Measurements from ENCODE around the gene ADORA1. TPM values are rescaled to one million over a fixed set of nuclear protein-coding genes. Genes with fewer than 3 reads are reported as not detected.

The ADORA1 gene
- total RNA-seq, 3 donors from 2014 or later, result 0.10 TPM; not detected in 2

DNA sequence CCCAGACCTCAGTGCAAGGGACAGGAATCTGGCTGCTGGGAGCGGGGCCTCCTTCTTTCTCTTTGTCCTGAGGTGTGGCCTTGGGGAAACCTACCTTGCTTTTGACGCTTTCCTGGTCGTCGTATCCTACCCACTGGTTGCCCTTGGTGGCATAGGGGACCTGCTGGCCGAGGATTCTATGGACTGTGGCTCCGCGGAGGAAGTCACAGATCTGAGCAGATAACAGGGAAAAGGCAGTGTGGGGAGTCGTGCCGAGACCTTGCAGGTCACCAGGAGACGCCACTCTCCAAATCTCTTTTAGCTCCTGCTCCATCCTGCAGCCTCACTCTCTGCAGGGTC, 52.1 kb downstream of the ADORA1 start:
- DNase-seq, result no peak
- Mint-ChIP-seq H3K4me3 (no peak overlapping the region), H3K27me3 (ENCODE audit: low read depth) (peaks cover 6% of the 10 kb centered on the region), H3K36me3 (ENCODE audit: insufficient read depth) (no peaks in the 10 kb centered on the region), H3K4me1 (ENCODE audit: low read depth) (no peaks in the 10 kb centered on the region), H3K9me3 (no peaks in the 10 kb centered on the region)
- no peak for ATAC-seq

DNA sequence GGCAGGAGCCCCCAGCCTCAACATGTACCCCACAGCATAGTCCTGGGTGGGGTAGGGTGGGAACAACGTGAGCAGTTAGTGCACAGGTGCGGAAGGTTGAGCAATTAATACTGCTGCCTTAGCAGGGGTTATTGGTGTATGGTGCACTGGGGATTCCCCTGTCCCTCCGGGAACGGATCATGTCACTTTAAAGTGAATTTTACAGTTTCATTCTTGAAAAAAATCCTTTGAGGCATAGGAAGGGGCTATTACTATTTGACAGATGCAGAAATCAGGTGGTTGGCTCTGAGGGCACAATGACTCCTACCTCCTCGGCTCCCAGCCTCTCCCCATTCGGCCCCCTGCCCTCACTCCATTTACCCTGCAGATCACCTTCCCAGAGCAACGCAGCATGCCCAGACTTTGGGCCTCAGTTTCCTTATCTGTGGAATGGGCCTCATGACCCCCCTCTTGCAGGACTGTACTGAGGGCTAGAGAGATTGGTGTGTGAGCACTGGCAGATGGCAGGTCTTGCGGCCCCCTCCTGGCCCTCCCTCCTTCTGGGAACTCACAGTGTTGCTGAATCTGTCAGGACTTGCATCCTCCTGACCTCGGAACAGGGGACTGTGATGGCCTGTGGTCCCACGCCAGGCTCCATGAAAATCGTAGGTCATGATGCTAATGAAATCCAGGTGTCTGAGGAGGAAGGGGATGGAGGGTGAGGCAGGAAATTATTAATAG, 53.2 kb downstream of the ADORA1 start:
- DNase-seq (no peak), ATAC-seq (no peak)
- Mint-ChIP-seq H3K9me3 (no peaks in the 10 kb centered on the region), H3K4me3 (no peak overlapping the region), H3K36me3 (ENCODE audit: insufficient read depth) (no peaks in the 10 kb centered on the region), H3K27me3 (ENCODE audit: low read depth) (peaks cover 6% of the 10 kb centered on the region), H3K4me1 (ENCODE audit: low read depth) (no peaks in the 10 kb centered on the region)

DNA sequence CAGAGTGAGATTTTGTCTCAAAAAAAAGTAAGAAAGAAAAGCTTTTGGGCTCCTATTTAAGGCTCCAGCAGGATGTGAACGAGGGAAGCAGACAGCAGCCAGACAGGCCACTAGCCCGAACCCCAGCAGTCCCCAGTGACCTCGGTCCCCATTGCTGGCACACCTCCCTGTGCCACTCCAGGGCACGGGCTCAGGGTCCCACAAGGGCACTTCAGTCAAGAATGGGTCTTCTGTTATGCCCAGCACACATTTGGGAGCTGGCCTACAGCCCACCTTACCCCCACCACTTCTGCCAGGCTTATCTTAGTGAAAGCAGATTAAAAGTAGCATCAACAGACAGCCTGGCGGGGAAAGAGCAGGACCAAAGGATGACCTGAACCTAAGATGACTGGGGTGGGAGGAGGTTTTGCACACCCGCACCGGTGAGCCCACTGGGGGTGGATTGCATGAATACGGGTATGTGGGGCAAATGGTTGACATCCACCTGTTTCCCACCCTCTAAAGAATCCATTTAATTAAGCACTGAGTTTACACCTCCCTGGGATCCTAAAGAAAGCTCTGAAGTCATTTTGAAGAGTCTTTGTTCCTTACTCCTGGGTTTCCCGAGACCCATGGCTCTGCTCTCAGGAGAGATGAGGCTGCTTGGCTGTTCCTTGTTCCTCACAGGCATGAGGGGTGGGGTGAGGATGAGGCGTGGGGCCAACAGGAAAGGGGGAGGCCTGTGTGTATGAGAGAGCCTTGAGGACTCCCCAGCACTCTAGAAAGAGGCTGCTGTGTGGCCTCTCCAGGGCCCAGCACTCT, 54.3 kb downstream of the ADORA1 start:
- no peak for ATAC-seq
- Mint-ChIP-seq H3K27me3 (ENCODE audit: low read depth) (peaks cover 4% of the 10 kb centered on the region), H3K9me3 (no peaks in the 10 kb centered on the region), H3K4me1 (ENCODE audit: low read depth) (no peaks in the 10 kb centered on the region), H3K4me3 (no peak overlapping the region), H3K36me3 (ENCODE audit: insufficient read depth) (no peaks in the 10 kb centered on the region)
- DNase-seq, result no peak

DNA sequence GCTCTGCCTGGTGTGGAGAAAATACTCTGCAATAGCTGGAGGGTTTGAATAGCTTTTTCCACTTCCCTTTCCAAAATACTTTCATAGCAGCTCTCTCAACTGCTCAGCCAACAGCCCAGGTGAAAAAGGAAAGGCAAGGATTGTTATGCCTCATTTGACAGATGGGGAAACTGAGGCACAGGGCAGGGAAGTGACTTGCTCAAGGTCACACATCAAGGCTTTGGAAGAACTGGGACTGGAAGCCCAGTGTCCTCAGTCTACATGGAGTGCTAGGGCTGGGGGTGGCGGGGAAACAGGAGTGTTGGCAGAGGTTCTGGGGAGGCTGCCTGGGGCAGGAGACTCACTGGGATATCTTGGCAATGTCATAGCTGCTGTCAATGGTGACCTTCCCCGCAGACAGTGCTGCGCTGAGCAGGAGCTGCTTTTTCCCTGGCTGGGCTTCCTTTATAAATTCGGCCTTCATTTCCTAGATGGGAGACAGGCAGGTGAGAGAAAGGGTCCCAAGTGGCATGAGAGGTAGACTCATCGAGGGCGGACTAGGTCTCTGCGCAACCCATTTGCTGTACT, 54.9 kb downstream of the ADORA1 start:
- DNase-seq, result no peak
- Mint-ChIP-seq H3K27me3 (ENCODE audit: low read depth) (peaks cover 4% of the 10 kb centered on the region), H3K9me3 (no peaks in the 10 kb centered on the region), H3K36me3 (ENCODE audit: insufficient read depth) (no peaks in the 10 kb centered on the region), H3K4me1 (ENCODE audit: low read depth) (no peaks in the 10 kb centered on the region), H3K4me3 (no peak overlapping the region)
- ATAC-seq, result no peak

- no peaks in the 10 kb centered on the region for H3K4me1 Mint-ChIP-seq (ENCODE audit: low read depth)
- peaks cover 2% of the 10 kb centered on the region for H3K27me3 Mint-ChIP-seq (ENCODE audit: low read depth)
- no peak for DNase-seq
- H3K36me3 Mint-ChIP-seq (ENCODE audit: insufficient read depth), result no peaks in the 10 kb centered on the region
- no peak overlapping the region for H3K4me3 Mint-ChIP-seq
- no peak for ATAC-seq
- H3K9me3 Mint-ChIP-seq, result no peaks in the 10 kb centered on the region
Observed at GRCh38 chr1:203183828-203184227, 56.3 kb downstream of the ADORA1 start.

DNA sequence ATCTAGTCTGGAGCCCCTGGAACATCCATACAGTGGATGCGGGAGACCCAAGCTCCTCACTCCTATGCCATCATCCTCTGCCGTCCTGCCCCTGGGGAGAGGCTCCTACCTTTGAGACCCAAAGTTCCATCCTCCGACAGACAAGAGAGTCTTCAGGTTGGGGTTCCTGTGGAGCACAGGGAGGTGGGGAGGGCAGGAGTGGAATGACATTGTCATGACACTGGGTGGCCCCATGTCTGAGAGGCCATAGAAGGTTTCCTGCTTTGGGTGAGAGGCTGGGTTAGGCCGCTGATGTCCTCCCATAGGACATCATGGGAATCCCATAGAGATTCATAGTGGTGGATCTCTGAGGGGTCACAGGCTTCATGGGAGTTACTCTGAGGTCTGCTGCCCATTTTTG, 56.9 kb downstream of the ADORA1 start:
- H3K9me3 Mint-ChIP-seq, result no peaks in the 10 kb centered on the region
- no peak for ATAC-seq
- DNase-seq, result no peak
- peaks cover 2% of the 10 kb centered on the region for H3K27me3 Mint-ChIP-seq (ENCODE audit: low read depth)
- H3K4me1 Mint-ChIP-seq (ENCODE audit: low read depth), result no peaks in the 10 kb centered on the region
- no peak overlapping the region for H3K4me3 Mint-ChIP-seq
- H3K36me3 Mint-ChIP-seq (ENCODE audit: insufficient read depth), result no peaks in the 10 kb centered on the region

- DNase-seq, result no peak
- Mint-ChIP-seq H3K4me1 (ENCODE audit: low read depth) (no peaks in the 10 kb centered on the region), H3K9me3 (no peaks in the 10 kb centered on the region), H3K27me3 (ENCODE audit: low read depth) (peaks cover 2% of the 10 kb centered on the region), H3K4me3 (no peak overlapping the region), H3K36me3 (ENCODE audit: insufficient read depth) (no peaks in the 10 kb centered on the region)
- no peak for ATAC-seq
Observed at GRCh38 chr1:203185061-203185461, 57.5 kb downstream of the ADORA1 start.

DNA sequence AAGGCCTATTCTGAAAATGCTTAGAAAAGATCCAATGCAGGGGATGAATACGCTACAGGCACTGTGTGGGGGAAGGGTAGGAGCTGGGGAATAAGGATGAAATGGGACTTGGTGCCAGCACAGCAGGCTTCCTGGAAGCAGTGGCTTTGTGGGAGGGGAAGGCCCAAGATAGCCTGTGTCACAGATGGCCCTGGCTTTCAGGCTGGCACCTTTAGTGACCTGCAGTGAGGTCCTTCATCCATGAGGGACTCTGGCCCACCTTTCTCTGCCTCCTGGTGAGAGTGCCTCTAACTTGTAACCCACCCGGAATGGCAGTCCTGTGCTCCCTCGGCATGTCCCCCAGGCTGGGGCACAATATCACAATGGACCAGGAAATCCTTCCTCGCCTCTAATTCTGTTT, 58.1 kb downstream of the ADORA1 start:
- peaks cover 2% of the 10 kb centered on the region for H3K27me3 Mint-ChIP-seq (ENCODE audit: low read depth)

GRCh38 chr1:203186091-203186445, 58.5 kb downstream of the ADORA1 start:
- peaks cover 2% of the 10 kb centered on the region for H3K27me3 Mint-ChIP-seq (ENCODE audit: low read depth)
- H3K4me1 Mint-ChIP-seq (ENCODE audit: low read depth), result no peaks in the 10 kb centered on the region
- H3K9me3 Mint-ChIP-seq, result no peaks in the 10 kb centered on the region
- ATAC-seq (no peak), DNase-seq (no peak)
- H3K36me3 Mint-ChIP-seq (ENCODE audit: insufficient read depth), result no peaks in the 10 kb centered on the region
- no peak overlapping the region for H3K4me3 Mint-ChIP-seq

More for the DNA sequence above, 58.1 kb downstream of the ADORA1 start:
- Mint-ChIP-seq H3K4me1 (ENCODE audit: low read depth) (no peaks in the 10 kb centered on the region), H3K36me3 (ENCODE audit: insufficient read depth) (no peaks in the 10 kb centered on the region), H3K4me3 (no peak overlapping the region), H3K9me3 (no peaks in the 10 kb centered on the region)
- ATAC-seq (no peak), DNase-seq (no peak)

DNA sequence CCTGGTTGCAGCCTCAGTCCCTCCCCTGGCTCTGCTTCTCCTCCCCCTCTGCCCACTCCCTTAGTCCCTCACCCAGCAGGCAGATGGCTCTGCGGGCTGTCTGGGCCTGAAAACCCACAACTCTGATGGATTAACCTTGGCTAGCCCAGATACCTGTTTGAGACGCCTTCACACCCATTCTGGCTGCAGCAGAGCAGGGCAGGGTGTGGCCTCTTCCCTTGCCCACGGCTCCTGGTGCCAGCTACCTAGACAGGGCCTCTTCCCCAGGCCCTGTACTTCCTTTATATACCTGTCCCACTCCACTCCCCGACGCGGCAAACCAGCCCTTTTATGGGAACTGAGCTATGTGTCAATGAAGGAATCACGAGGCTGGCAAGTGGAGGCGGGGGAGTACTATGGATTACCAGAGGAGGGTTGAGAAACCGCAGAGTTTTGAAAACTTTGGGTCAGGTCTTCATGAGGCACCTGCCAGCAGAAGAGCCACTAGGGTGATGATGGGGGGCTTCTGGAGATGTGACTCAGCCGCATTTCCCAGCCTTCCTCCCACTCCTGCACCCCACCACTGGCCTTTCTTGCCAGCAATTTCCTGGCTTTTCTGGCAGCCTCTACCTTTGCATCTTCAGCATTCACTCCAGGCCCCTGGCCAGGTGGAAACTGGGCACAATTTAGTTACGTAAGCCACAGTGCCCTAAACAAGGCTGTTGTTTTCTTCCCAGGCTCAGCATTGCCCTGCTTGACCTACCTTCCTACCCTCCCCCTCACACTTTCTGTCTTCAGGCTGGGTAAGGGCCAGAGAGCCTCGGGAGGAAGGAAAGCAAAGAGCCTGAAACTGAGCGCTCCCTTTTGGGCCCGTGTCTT, 59.1 kb downstream of the ADORA1 start, which contains the start of gene CHI3L1:
CHI3L1 (minus strand) TSS at position 259 of the 858 bp plus-strand sequence; CDS start at position 178, 81 bp downstream.
- no peak for ATAC-seq
- H3K4me1 Mint-ChIP-seq (ENCODE audit: low read depth), result no peaks in the 10 kb centered on the region
- H3K27me3 Mint-ChIP-seq (ENCODE audit: low read depth), result peaks cover 2% of the 10 kb centered on the region
- DNase-seq, result no peak
- H3K36me3 Mint-ChIP-seq (ENCODE audit: insufficient read depth), result no peaks in the 10 kb centered on the region
- no peaks in the 10 kb centered on the region for H3K9me3 Mint-ChIP-seq
- no peak within 1 kb of the TSS for H3K4me3 Mint-ChIP-seq

GRCh38 chr1:203187304-203187685, 59.8 kb downstream of the ADORA1 start:
- DNase-seq (no peak), ATAC-seq (no peak)
- Mint-ChIP-seq H3K4me3 (no peak overlapping the region), H3K36me3 (ENCODE audit: insufficient read depth) (no peaks in the 10 kb centered on the region), H3K9me3 (no peaks in the 10 kb centered on the region), H3K4me1 (ENCODE audit: low read depth) (no peaks in the 10 kb centered on the region), H3K27me3 (ENCODE audit: low read depth) (peaks cover 2% of the 10 kb centered on the region)

DNA sequence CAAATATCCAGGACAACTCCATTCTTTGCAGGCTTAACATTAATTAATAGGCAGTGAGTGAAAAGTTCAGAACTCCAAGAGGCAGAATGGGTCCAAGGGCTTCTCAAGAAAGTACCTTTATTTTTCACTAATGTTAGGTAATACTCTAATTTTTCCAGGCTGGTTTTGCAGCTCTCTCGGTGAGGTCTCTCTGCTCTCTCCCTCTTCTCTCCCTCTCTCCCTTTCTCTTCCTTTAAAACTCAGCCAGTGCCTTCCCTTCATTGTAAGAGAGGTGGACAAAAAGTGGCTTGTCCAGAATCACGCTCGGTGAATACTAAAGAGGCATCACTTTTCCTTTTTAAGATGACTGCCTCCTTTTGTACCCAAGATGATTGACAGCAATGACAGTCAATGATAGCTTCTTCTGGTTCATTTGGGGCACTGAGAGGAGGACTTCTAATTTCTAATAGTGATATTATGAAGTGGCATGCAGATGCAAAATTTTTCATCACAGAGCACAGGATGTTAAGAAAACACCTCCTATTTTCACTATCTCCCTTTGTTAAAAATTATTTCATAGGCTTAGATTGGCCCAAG, 60.3 kb downstream of the ADORA1 start:
- no peak overlapping the region for H3K4me3 Mint-ChIP-seq
- no peaks in the 10 kb centered on the region for H3K4me1 Mint-ChIP-seq (ENCODE audit: low read depth)
- H3K9me3 Mint-ChIP-seq, result no peaks in the 10 kb centered on the region
- no peak for DNase-seq
- ATAC-seq, result no peak
- H3K36me3 Mint-ChIP-seq (ENCODE audit: insufficient read depth), result no peaks in the 10 kb centered on the region
- peaks cover 2% of the 10 kb centered on the region for H3K27me3 Mint-ChIP-seq (ENCODE audit: low read depth)

- Mint-ChIP-seq H3K27me3 (ENCODE audit: low read depth) (peaks cover 2% of the 10 kb centered on the region), H3K4me3 (no peak overlapping the region)
Observed at GRCh38 chr1:203188686-203189232, 61.2 kb downstream of the ADORA1 start.

GRCh38 chr1:203189951-203190352, 62.4 kb downstream of the ADORA1 start:
- no peak for DNase-seq
- no peak for ATAC-seq
- Mint-ChIP-seq H3K4me3 (no peak overlapping the region), H3K27me3 (ENCODE audit: low read depth) (no peaks in the 10 kb centered on the region), H3K9me3 (no peaks in the 10 kb centered on the region), H3K36me3 (ENCODE audit: insufficient read depth) (no peaks in the 10 kb centered on the region), H3K4me1 (ENCODE audit: low read depth) (no peaks in the 10 kb centered on the region)

More at GRCh38 chr1:203188686-203189232, 61.2 kb downstream of the ADORA1 start:
- DNase-seq (no peak), ATAC-seq (no peak)
- no peaks in the 10 kb centered on the region for H3K4me1 Mint-ChIP-seq (ENCODE audit: low read depth)
- no peaks in the 10 kb centered on the region for H3K36me3 Mint-ChIP-seq (ENCODE audit: insufficient read depth)
- H3K9me3 Mint-ChIP-seq, result no peaks in the 10 kb centered on the region
